Naive B cell (primary cell): ENCODE measurements around the gene ITLN2. TPM values are rescaled to one million over a fixed set of nuclear protein-coding genes. Genes with fewer than 3 reads are reported as not detected.
"Not testable (repeated sequence)": the region's sequence is repeated elsewhere in the genome, so short reads cannot be mapped to it uniquely, and the experiment has no call there.

Experiments
- ATAC-seq, 2 donors: fragments of 150-1000 bp; cut with Tn5 transposase; 2 replicates each; pipeline ENCODE4 v1.10.0; 2021; ENCODE audit warnings: low read depth in 2 of 2, mild to moderate bottlenecking in 2 of 2, moderate library complexity in 2 of 2
- DNase-seq: peaks from one replicate; pipeline ENCODE4 v3.0.0; 2022
- H3K27ac Mint-ChIP-seq, 6 donors: one replicate each; pipeline ENCODE4 v1.8.0; 2020 to 2022; ENCODE audit warnings: mild to moderate bottlenecking in 6 of 6, mixed read lengths in 6 of 6, moderate library complexity in 5 of 6, inconsistent platforms in 2 of 6
- H3K27me3 Mint-ChIP-seq, 3 donors: one replicate each; pipeline ENCODE4 v1.8.0; 2021 to 2022; ENCODE audit warnings: mixed read lengths in 3 of 3, mild to moderate bottlenecking in 1 of 3
- H3K36me3 Mint-ChIP-seq, 2 donors: one replicate each; pipeline ENCODE4 v1.8.0; 2020 to 2022; ENCODE audit warnings: mixed read lengths in 2 of 2, inconsistent platforms in 1 of 2, mild to moderate bottlenecking in 1 of 2
- H3K4me1 Mint-ChIP-seq, 3 donors: one replicate each; pipeline ENCODE4 v1.8.0; 2020 to 2022; ENCODE audit warnings: mixed read lengths in 3 of 3, inconsistent platforms in 1 of 3, mild to moderate bottlenecking in 1 of 3, moderate library complexity in 1 of 3
- H3K4me3 Mint-ChIP-seq, 8 donors: one replicate each; pipeline ENCODE4 v1.8.0; 2020 to 2022; ENCODE audit warnings: mild to moderate bottlenecking in 8 of 8, mixed read lengths in 8 of 8, moderate library complexity in 8 of 8, inconsistent platforms in 2 of 8
- H3K9me3 Mint-ChIP-seq, 7 donors: one replicate each; pipeline ENCODE4 v1.8.0; 2020 to 2022; ENCODE audit warnings: mixed read lengths in 7 of 7, mild to moderate bottlenecking in 5 of 7, inconsistent platforms in 2 of 7, moderate library complexity in 1 of 7
- polyA plus RNA-seq, 6 donors: library from polyadenylated mRNA; unstranded; fragments of 300-500 nt; fragmentation: Illumina TruSeq; gene quantifications; one replicate each; pipeline ENCODE4 v1.2.3, GENCODE V29; 2021; ENCODE audit warnings: low read depth in 6 of 6

Gene ITLN2
- polyA plus RNA-seq: not detected

DNA sequence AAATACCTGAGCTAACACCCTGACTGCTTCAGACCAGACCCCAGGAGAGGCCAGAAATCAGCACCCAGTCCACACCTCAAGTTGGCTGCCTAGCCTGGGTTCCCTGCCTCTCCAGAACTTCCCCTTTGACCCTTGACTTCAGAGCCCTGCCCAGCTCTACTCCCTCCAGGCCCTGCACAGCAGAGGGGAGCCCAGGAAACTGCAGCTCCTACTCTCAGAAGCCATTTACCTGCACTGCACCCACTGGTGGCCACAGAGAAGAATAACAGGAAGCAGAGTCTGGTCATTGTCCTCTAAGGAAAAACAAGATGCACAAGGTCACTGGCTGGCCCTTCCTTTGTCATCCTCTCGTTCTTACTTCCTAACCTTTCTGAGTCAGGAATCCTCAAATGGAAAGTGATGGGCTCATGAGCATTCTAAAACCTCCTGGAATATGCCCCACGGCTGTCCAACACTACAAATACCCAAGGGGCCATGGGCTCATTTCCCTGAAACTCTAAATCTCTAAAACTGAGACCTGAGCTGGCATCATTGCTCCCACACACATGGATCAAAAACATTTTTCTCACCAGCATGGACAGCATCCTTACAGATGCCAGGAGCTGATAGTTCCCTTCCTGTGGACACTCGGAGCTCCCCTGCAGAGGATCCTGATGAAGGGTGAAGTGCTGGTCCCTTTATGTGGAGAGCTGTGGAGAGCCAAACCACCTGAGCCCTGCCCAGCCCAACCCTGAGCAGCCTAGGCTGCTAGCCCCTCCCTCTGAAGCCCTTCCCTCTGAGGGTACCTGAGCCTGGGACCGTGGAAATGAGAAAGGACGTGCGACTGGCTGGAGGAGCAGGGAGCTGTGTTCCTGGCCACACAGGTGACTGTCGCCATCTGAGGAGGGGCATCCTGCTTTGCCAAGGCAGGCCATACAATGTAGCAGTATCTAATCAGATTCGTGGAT is at the start of gene ITLN2:
Gene ITLN2, minus strand, starts transcription at position 652 of the 947 bp plus-strand sequence. Its CDS starts 68 bp downstream, at position 584.
- Mint-ChIP-seq H3K4me3 (peak within 1 kb of the TSS in 1 of 8 donors; percentile 21), H3K4me1 (peaks cover 8 to 15% (median 9%) of the 10 kb centered on the region in 3 donors), H3K27me3 (no peaks in the 10 kb centered on the region), H3K27ac (peak within 1 kb of the TSS in 4 of 6 donors; percentile 6 to 85 (median 56)), H3K36me3 (no peaks in the 10 kb centered on the region), H3K9me3 (no peaks in the 10 kb centered on the region)
- DNase-seq (peak; percentile 37), ATAC-seq (peak; percentile 66 to 67)

DNA sequence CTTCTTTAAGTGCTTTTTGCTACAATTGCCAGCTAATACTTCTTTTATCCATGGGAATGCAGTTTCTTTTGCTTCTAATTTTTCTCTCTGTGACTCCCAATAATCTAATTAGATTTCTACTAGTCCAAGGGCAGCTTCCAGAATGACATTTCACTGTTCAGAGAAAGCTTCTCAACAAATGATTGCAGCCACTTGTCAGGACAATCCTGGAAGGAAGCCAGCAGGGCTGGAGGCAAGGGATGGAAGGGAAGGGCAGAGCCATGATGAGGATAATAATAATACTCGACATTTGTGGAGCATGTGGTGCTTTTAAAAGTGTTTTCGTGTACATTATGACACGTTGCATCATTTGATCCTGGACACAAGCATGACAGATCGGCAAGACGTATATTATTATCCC is 46.9 kb upstream of the ITLN2 start:
- Mint-ChIP-seq H3K4me3 (no peak overlapping the region), H3K9me3 (no peaks in the 10 kb centered on the region), H3K4me1 (peaks cover 5 to 10% (median 5%) of the 10 kb centered on the region in 3 donors), H3K36me3 (peaks cover 5 to 8% of the 10 kb centered on the region in 2 donors), H3K27me3 (no peaks in the 10 kb centered on the region), H3K27ac (peak overlapping the region in 1 of 6 donors; percentile 69)
- DNase-seq (no peak), ATAC-seq (no peak)

DNA sequence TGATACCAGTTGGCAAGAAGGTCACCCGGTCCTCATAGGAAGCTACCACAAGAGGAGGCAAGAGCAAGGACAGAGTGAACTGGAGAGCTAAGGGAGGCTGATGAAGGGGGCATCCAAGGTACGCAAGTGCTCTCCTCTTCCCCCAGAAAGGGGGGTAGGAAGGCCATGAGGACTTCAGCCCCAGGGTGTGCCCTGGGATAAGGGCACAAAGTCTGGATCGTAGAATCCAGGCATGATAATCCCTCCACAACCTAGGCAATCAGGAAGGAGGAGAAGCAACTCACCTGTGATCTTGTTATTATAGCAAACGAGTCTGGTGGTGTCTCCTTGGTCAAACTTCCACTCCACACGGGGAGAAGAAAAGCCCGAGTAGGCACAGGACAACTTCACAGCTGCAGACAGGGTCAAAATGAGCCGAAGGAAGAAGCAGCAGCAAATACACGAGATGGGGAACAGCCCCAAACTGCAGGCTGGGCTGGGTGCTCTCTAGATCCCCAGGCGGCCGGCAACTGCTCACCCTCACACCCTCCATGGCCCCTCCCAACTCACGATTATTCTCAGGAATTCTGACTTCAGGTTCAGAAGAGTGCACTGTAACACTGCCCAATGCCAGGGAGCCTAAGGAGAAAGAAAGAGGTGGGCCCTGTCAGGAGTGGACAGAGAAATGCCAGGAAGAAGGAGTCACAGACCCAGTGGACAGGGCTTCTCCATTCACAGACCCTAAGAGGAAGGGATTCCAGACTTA is 46.3 kb upstream of the ITLN2 start:
- Mint-ChIP-seq H3K4me3 (no peak overlapping the region), H3K36me3 (peaks cover 5 to 8% of the 10 kb centered on the region in 2 donors), H3K4me1 (peaks cover 5 to 10% (median 5%) of the 10 kb centered on the region in 3 donors), H3K27ac (no peak overlapping the region), H3K9me3 (no peaks in the 10 kb centered on the region), H3K27me3 (no peaks in the 10 kb centered on the region)
- ATAC-seq: no peak
- no peak for DNase-seq

DNA sequence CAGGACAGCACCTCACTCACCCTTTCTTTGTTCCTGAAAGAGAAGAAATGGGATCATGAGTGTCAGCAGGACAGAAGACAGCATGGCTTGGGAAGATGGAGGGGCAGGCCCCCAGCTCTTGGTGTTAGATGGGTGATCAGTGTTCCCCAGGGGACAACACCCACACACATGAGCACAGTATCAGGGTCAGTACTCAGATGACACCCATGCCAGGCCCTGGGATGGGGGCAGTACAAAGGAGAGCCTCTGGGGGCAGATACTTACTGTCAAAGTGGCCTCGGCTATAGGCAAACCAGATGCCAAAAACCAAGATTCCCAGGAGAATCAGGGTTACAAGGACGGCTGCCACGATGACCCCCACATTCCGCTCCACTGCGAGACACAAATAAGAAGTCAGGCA is 44.8 kb upstream of the ITLN2 start:
- Mint-ChIP-seq H3K9me3 (no peaks in the 10 kb centered on the region), H3K4me3 (no peak overlapping the region), H3K4me1 (peaks cover 5 to 10% (median 5%) of the 10 kb centered on the region in 3 donors), H3K36me3 (peaks cover 5 to 8% of the 10 kb centered on the region in 2 donors), H3K27ac (peak overlapping the region in 1 of 6 donors; percentile 53), H3K27me3 (no peaks in the 10 kb centered on the region)
- no peak for DNase-seq
- no peak for ATAC-seq

DNA sequence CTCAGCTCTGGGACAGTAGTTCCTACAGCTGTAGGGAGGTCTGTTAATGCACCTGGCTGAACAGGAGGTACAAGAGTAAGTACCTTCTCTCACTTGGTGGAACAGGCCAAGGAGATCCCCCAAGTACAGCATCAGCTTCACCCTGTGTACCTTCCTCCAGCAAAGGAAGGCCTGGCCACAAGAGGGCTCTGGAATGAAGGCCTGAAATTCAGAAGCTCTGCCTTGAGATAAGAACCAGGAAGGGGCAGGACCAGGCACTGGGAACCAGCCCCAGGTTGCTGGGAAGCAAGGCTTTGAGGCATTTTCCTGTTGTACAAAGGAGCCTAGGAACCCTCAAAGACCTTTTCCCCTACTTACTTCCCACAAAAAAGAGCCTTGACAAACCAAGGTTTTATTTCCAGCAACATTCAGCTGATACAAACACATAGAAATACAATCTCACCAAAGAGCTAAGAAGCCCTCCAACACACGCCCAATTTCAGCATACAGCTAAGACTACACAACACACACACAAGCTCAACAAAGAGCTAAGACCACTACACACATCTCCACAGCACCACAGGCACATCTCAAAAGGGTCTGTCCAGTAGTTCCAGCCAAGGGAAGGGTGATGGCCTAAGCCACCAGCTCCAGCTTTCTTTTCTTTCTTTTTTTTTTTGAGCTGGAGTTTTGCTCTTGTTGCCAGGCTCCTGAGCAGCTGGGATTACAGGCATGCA is 42.9 kb upstream of the ITLN2 start:
- Mint-ChIP-seq H3K9me3 (no peaks in the 10 kb centered on the region), H3K4me3 (no peak overlapping the region)

DNA sequence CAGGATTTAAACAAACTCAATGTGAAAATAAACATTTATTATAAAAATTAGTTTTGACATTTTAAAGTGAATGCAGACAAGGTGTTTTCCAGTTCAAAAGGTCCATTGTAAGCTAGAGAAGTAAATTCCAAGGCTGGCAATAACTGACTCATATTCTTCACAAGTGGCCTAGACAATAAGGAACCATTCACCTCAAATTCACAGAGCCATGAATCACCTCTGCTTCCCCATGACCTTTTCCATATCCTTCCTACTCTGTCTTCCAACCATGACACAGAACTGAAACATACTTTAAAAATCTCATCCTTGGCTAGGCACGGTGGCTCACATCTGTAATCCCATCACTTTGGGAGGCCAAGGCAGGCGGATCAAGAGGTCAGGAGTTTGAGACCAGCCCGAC is 41.6 kb upstream of the ITLN2 start:
- Mint-ChIP-seq H3K27ac (peak overlapping the region in 1 of 6 donors; percentile 3), H3K4me1 (peaks cover 5 to 10% (median 5%) of the 10 kb centered on the region in 3 donors)

More for the DNA sequence above, 42.9 kb upstream of the ITLN2 start:
- peak overlapping the region in 4 of 6 donors; percentile 5 to 71 (median 60) for H3K27ac Mint-ChIP-seq
- no peaks in the 10 kb centered on the region for H3K27me3 Mint-ChIP-seq
- peaks cover 5 to 10% (median 5%) of the 10 kb centered on the region in 3 donors for H3K4me1 Mint-ChIP-seq
- DNase-seq (peak; percentile 25), ATAC-seq (peak; percentile 91 to 94)
- H3K36me3 Mint-ChIP-seq: peaks cover 5 to 8% of the 10 kb centered on the region in 2 donors

DNA sequence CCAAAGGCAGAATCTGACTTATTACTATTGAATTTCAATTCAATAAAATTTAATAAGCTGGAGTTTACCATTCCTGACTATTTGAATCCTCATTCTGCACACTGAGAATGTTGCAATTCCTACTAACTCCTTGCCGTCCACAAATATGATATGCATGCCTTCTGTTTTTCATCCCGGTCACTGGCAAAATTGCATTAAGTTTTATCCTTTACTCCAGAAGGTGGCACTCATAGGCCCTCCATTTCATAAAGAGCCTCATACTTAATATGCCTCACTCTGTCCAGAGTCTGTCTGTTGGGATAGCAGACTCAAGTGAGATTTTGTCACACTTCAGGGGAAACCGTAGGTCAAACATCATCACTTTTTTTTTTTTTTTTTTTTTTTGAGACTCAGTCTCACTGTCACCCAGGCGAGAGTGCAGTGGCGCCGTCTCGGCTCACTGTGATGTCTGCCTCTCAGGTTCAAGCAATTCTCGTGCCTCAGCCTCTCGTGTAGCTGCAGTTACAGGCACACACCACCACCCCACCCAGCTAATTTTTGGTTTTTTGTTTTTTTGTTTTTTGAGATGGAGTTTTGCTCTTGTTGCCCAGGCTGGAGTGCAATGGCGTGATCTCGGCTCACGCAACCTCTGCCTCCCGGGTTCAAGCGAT is 39.1 kb upstream of the ITLN2 start:
- Mint-ChIP-seq H3K4me1 (peaks cover 5 to 19% (median 12%) of the 10 kb centered on the region in 3 donors), H3K36me3 (no peaks in the 10 kb centered on the region), H3K27me3 (no peaks in the 10 kb centered on the region), H3K9me3 (no peaks in the 10 kb centered on the region), H3K27ac (no peak overlapping the region), H3K4me3 (no peak overlapping the region)
- ATAC-seq (no peak), DNase-seq (no peak)

More for the DNA sequence above, 41.6 kb upstream of the ITLN2 start:
- Mint-ChIP-seq H3K27me3 (no peaks in the 10 kb centered on the region), H3K4me3 (no peak overlapping the region), H3K36me3 (peaks cover 5 to 8% of the 10 kb centered on the region in 2 donors), H3K9me3 (no peaks in the 10 kb centered on the region)
- no peak for DNase-seq
- no peak for ATAC-seq

DNA sequence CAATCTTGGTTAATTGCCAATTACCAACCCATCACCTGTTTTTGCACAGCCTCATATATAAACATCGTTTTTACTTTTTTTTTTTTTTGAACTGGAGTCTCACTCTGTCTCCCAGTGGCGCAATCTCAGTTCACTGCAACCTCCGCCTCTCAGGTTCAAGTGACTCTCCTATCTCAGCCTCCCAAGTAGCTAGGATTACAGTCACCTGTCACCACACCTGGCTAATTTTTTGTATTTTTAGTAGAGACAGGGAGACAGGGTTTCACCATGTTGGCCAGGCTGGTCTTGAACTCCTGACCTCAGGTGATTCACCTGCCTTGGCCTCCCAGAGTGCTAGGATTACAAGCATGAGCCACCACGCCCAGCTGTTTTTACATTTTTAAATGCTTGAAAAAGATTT is 37.4 kb upstream of the ITLN2 start:
- not testable (repeated sequence) for H3K9me3 Mint-ChIP-seq, H3K4me3 Mint-ChIP-seq, H3K27ac Mint-ChIP-seq, H3K36me3 Mint-ChIP-seq, H3K27me3 Mint-ChIP-seq, H3K4me1 Mint-ChIP-seq, ATAC-seq, DNase-seq

DNA sequence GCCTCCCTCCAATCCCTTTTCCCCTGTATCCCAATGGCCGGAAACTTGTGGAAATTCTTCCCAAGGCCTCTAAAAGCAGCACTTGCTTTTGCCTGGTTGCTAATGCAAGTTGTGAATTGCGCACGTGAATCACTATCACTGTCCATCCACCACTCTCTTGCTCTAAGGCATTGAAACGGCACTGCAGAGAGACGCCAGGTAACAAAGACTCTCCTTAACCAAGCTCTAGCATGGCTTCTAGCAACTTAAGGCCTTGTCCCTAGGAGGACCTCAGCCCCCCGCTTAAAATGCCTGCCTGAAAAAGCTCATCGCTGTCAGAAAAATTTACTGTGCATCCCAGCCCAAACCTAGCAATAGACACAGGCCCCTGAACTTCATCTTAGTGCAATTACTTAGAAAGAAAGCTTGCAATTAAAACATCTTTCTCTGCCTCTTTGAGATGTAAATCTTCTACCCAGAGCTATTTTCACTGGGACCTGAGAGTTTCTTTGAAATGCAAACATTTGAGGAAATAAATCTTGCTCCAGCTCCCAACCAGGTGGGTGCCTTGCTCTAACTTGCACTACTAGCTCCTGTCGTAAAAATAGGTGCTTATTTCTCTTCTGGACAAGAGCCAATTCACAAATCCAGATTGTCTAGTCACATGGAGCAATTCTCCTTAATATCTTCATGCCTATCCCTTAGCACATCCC is 32.9 kb upstream of the ITLN2 start:
- DNase-seq: no peak
- H3K4me1 Mint-ChIP-seq: peaks cover 0 to 10% (median 8%) of the 10 kb centered on the region in 3 donors
- H3K27ac Mint-ChIP-seq: no peak overlapping the region

DNA sequence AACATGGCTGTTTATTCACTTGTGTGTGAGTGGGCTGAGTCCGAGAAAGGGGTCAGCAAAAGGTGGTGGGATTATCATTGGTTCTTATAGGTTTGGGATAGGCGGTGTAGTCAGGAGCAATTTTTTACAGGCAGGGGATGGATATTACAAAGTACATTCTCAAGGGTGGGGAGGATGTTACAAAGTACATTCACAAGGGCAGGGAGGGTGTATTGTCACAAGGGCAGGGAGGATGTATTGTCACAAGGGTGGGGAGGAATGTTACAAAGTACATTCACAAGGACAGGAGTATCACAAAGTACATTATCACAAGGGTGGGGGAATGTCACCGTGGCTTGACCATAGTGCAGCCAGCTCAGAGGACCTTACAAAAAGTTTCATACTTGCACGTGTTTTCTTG is 31.1 kb upstream of the ITLN2 start:
- Mint-ChIP-seq H3K4me3 (no peak overlapping the region), H3K27me3 (peaks cover 13 to 30% (median 20%) of the 10 kb centered on the region in 3 donors), H3K36me3 (no peaks in the 10 kb centered on the region), H3K27ac (no peak overlapping the region), H3K9me3 (peaks cover 0 to 2% (median 0%) of the 10 kb centered on the region in 7 donors), H3K4me1 (peaks cover 4 to 24% (median 23%) of the 10 kb centered on the region in 3 donors)
- ATAC-seq: no peak
- no peak for DNase-seq

More for the DNA sequence above, 32.9 kb upstream of the ITLN2 start:
- Mint-ChIP-seq H3K9me3 (no peaks in the 10 kb centered on the region), H3K36me3 (no peaks in the 10 kb centered on the region), H3K27me3 (peaks cover 2 to 12% (median 5%) of the 10 kb centered on the region in 3 donors), H3K4me3 (no peak overlapping the region)
- ATAC-seq: no peak

DNA sequence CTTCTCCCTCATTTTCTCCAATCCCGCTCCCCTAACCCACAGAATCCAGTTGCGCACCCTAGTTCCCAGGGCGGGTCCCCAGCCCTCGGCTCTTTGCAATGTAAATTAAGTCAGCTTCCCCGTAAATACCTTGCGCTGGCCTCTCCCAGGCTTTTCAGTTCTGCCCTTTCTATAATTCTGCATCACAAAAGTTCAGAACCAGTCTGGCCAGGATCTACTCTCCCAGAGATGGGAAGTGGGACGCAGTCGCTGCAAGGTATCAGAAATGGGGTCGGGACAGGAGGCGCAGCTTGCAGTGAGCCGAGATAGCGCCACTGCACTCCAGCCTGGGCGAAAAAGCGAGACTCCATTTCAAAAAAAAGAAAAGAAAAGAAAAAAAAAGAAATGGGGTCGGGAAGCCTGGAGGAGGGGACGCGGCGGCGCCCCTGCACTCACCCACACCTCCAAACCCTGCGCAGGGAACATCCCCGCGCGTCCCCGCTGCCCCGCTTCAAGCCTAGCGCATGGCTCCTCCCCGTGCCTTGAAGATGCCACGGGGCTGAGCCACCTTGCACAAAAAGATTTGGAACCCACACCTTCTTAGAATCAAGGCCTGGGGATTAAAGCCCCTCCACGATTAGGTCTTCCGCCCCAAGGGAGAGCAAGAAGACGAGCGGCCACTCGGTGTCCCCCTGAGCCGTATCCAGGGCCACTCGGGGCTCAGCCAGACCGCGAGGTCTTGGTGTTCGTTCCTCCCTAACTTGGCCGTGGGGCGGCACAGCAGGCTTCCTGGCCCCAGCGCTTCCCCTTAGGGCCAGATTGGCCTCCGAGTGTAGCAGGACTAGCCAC is 27.2 kb upstream of the ITLN2 start:
- H3K4me3 Mint-ChIP-seq: peak overlapping the region; percentile 37 to 81 (median 64)
- H3K27me3 Mint-ChIP-seq: peaks cover 20 to 32% (median 21%) of the 10 kb centered on the region in 3 donors
- H3K27ac Mint-ChIP-seq: peak overlapping the region in 1 of 6 donors; percentile 64
- peaks cover 4 to 16% (median 15%) of the 10 kb centered on the region in 3 donors for H3K4me1 Mint-ChIP-seq
- peaks cover 0 to 2% (median 0%) of the 10 kb centered on the region in 7 donors for H3K9me3 Mint-ChIP-seq
- ATAC-seq: peak; percentile 56 to 66
- no peak for DNase-seq
- no peaks in the 10 kb centered on the region for H3K36me3 Mint-ChIP-seq
